Fibroblast of skin of back (primary cell): ENCODE results near the gene TFRC.
A peak's percentile ranks its signal among the peaks of the same experiment; 100 is the strongest.
"Not testable (repeated sequence)": the region's sequence is repeated elsewhere in the genome, so short reads cannot be mapped to it uniquely, and the experiment has no call there.

Experiments used
- DNase-seq: peaks from one replicate; pipeline ENCODE4 v3.0.0-alpha.2; 2013

TFRC gene

DNA sequence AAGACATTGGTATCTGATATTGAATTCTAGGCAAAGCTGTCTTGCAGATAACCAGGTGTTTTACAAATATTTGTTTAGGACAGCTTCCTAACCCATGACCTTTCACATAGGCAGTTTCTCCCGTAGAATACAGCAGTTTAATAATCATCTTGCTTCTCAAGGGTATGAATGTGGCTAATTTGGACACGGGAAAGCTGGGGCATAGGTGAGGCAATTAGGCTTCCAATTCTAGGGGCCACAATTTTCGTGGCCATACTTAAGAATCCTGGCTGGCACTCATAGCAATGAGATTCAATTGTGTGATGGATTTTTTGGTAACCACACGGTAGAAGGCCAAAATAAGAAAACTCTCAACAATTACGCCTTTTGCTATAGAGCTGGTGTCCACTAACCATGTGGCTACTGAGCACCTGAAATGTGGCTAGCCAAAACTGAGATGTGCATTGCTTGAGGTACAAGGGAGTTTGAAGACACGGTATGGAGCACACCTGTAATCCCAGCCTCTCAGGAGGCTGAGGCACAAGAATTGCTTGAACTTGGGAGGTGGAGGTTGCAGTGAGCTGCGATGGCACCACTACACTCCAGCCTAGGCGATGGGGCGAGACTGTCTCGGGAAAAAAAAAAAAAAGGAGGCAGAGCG is 34.4 kb downstream of the TFRC start:
- DNase-seq, result no peak

DNA sequence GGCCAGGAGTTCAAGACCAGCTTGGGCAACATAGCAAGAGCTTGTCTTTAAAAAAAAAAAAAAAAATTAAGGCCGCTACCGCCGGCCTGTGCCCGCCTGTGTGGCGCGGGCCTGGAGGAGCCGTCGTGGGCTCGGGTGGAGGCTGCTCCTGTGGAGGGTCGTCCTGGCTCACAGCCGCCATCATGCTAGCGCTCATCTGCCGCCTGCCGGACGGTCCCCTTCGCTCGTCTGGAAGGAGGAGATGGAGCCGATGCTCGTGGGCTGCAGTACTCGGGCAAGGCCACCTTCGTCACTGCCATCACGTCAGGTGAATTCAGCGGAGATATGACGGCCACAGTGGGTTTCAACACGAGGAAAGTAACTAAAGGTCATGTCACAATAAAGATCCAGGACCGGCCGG is 37.4 kb downstream of the TFRC start:
- no peak for DNase-seq

DNA sequence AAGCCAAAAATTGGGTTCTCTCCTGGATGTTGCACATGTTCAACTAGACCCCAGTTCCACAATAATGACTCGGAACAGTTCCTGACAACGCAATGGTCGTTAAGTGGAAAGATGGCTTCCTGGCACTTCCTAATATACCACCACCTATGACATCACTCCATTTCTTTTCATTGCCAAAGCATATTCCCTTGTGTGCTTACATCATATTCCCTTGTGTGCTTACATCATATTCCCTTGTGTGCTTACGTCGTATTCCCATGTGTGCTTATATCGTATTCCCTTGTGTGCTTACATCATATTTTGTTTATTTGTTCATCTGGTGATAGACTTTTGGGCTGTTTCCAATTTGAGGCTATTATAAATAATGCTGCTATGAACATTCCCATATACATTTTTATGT is 39.2 kb downstream of the TFRC start:
- DNase-seq, result no peak

DNA sequence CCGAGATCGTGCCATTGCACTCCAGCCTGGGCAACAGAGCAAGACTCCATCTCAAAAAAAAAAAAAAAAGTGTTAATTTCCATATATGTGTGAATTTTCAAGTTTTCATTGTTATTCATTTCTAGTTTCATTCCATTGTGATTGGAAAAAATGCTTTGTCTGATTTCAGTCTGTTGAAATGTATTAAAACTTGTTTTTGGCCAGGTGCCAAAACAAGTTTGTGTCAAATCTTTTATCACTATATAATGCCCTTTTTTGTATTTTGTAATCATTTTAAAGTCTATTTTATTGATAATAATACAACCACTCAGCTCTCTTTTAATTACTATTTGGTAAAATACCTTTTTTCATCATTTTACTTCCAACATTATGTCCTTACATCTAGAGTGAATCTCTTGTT is 42.5 kb downstream of the TFRC start:
- DNase-seq, result no peak

DNA sequence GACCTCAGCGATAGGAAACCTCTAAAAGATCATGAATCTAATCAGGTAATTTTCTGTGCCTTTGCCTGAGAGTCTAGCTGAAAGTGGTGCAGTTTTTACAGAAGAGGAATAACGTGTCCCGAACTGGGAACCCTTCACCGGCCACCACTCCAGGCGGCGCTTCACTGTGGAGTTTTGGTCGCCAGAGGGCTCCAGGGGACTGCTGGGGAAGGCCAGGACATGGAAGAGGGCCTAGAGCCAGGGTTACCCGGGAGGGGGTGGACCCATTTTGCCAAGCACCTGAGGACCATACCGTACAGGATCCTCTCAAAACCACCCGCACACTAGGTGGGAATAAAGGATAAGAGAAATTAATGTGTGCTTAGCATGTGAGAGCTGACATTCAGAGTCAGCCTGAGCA is 55.8 kb downstream of the TFRC start:
- DNase-seq, result peak; percentile 10

DNA sequence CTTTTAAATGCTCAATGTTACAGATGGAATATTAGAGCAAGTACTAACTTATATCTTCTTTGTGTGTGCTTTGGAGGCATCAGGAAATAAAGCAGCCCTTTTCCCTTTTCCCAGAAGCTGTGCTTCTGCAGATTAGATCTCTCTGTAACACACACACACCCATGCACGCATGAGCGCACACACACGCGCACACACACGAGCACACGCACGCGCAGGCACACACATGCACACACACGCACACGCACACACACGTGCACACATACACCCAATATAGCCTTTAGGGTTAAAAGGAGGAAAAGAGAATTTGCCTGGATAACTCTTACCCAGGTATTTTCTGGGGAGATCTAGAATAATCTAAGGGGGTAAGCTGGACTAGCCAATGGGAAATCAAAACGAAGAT is 56.9 kb downstream of the TFRC start:
- no peak for DNase-seq

DNA sequence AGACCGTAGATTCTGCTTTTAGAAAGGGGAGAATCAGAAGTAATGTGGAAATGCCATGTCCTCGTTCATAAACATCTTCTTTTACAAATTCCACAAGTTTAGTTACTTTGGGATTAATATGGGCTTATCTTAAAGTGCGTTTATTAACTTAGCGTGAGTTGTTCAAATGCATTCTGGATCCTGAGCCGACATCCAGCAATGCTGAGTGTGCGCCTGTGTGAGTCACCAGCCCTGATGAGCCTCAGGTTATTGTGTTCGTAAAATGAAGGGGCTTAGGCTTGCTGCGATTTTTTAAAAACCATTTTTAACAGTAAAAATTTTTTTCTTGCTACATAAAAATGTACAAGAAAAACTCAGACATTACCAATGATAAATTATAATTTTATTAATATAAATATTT is 57.9 kb downstream of the TFRC start:
- DNase-seq, result no peak

DNA sequence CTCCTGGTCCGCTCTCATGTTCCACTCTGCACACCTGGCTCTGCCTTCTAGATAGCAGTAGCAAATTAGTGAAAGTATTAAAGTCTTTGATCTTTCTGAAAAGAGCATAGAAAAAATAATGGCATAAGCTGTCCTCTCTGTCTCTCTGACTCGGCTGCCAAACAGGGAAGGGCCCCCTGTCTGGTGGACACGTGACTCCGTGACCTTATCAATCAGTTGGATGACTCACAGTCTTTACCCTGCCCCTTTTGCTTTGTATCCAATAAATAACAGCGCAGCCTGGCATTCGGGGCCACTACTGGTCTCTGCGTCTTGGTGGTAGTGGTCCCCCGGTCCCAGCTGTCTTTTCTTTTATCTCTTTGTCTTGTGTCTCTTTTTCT is 59.4 kb downstream of the TFRC start:
- not testable (repeated sequence) for DNase-seq

DNA sequence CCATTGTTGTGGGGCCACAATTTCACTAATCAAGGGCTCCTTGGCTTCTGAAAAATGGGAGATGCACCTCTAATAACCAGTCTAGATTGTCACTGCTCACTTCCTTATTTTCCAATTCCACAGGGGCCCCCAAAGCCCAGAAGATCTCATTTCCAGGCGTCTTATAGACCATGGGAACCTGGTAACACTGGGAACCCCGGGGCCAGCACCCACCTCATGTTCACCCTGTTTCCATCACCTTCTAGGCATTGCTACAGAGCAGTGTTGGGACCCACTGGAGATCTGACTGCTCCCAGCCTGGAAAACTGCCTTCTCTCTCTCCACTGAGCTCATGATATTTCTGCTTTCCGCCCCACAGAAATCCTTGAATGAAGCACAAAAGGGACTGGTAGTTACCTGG is 61.5 kb downstream of the TFRC start:
- DNase-seq, result no peak

DNA sequence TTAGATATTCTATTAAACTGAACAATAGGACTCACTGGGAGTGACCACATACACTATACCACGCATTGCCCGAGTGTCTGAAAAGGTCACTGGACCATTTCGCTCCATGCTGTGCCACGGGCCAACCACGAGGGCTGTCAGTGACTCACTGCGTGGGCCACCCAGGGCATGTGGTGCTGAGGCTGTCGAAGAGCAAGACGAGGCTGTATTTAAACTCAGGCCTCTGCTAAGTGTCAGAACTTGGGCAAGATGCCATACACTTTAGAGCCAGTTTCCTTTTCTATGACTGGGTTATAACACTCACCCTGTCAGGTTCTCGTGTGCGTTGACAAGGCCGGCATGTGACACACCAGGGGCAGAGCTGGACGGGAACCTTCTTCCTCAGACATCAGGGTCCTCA is 62.3 kb downstream of the TFRC start:
- peak; percentile 9 for DNase-seq

DNA sequence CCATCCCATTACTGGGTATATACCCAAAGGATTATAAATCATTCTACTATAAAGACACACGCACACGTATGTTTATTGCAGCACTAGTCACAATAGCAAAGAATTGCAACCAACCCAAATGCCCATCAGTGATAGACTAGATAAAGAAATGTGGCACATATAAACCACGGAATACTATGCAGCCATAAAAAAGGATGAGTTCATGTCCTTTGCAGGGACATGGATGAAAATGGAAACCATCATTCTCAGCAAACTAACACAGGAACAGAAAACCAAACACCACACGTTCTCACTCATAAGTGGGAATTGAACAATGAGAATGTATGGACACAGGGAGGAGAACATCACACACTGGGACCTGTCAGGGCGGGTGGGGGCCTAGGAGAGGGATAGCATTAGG is 63.7 kb downstream of the TFRC start:
- not testable (repeated sequence) for DNase-seq

DNA sequence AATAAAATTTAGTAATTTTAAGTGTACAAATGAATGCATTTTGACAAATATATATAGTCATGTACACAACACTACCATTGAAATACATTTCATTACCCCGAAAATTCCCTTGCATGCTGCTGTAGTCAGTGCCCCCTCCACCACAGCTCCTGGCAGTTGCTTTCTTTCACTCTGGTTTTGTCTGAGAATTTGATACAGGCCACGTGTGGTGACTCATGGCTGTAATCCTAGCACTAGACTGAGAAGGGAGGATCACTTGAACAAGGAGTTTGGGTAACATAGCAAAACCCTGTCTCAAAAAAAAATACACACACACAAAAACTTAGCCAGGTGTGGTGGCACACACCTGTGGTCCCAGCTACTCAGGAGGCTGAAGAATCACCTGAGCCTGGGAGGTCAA is 65.4 kb downstream of the TFRC start:
- DNase-seq, result peak; percentile 52

DNA sequence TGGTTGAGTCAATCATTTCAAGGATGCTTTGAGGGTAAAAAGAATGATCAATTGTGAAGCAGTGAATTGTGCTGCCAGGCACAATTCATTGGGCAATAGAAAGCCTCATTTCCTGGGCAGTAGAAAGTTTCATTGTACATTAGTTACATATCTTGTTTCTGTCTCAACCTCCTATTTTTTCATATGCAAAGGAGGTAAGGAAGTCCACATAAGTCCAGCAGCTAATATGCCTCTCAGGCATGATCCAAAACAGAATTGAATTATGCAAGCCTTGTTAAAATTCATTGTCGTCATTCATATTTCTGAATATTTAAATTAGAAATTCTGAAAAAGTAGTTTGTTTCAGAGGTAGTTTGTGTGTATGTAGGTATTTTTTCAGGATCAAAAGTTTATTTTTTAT is 65.8 kb downstream of the TFRC start:
- no peak for DNase-seq

DNA sequence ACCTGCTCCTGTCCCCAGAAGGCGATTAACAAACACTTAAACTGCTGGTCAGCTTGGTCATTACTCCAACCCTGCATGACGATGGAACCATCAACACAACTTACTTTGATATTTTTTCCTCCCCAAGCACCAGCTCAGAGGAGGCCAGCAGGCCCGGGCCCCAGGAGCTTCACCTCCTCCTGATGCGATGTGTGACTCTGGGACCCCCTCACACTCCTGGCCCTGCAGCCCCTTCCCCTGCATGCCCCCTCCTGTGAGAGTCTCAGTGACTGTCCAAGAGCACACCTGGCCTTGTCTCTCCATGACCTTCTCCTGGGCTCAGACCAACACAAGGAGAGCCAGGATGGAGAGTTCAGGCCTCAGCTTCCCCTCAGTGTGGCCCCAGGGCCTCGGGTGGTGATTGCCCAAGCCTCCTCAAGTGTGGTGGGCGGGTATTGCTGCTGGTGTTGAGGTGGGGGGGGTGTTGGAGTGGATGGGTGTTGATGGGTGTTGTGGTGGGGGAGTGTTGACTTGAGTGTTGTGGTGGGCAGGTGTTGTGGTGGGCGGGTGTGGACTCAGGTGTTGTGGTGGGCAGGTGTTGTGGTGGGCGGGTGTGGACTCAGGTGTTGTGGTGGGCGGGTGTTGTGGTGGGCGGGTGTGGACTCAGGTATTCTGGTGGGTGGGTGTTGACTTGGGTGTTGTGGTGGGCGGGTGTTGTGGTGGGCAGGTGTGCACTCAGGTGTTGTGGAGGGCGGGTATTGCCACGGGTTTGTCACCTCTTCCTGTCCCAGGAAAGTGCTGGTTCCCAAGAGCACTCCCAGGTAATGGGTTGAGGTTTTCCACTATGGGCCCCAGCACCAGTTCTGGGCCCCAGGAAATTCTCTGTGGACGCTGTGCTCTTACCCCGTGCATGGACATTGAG is 68.1 kb downstream of the TFRC start:
- DNase-seq, result no peak

DNA sequence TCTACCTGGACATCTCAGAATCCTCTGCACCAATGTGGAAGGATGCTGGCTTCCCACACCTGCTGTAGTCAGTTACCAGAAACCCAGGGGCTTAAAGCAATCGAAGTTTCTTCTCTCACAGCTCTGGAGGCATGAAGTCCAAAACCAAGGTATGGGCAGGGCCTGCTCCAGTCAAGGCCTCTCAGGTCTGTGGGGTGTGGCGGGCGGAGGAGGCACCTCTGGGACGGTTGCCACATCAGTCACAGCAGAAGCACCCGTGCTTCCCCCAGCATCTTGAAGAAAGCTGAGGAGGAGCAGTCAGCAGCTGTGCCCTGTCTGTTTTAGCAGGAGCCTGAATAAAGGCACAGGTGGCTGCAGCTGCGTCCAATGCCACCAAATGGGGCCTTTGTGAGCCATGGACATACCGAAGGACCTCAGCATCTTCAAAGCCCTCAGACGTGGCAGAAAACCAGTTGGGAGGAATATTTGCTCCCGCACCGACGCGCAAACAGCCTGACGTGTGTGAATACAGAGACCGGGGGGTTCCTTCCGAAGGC is 68.9 kb downstream of the TFRC start:
- DNase-seq, result no peak

DNA sequence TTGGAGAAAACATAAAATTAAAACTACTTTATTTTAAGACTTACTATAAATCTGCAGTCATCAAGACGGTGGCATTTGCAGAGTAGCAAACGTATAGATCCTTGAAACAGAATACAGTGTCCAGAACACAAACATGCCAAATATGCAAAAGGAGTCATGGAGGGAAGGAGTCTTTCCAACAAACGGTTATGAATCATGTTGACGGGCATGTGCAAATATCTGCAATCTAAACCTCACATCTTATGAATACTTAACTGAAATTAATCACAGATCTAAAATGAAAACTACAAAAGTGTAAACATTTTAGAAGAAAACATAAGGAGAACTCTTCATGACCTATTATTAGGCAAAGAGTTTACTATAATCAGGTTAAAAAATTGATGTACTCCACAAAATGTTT is 69.4 kb downstream of the TFRC start:
- DNase-seq, result peak; percentile 19

DNA sequence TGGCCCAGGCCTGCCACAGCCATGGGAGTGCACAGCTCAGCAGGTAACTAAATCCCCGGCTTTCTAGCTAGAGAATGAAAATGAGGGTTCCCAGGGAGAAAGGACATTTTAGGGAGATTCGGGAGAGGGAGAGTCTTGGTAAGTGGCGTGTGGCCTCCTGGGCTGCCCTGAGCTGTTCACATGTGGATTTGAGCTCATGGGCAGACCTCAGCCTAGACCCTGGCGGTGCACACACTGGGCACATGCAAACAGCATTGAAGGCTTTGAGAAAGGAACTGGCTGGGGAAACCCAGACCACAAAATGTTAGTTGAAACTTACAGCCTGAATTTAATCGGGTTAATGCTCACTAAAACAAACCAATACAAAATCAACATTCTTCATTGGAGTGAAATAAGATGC is 72.4 kb downstream of the TFRC start:
- no peak for DNase-seq

DNA sequence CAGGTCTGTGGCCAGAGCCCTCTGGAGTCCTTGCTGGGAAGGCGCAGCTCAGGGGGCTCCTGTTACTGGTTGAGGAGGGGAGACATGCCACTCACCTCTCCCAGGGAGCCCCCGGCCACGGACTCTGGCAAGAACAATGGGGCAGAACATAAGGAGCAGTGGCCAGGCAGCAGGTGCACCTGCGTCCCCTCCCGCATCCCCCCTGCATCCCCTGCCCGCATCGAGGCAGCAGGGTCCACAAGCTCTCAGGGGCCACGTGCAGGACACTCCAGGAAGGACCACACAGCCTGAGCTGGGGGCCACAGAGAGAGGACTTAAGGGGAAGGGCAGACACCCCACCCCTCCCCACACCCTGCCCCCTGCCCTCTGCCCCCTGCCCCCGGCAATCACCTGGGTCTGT is 73.0 kb downstream of the TFRC start:
- no peak for DNase-seq

DNA sequence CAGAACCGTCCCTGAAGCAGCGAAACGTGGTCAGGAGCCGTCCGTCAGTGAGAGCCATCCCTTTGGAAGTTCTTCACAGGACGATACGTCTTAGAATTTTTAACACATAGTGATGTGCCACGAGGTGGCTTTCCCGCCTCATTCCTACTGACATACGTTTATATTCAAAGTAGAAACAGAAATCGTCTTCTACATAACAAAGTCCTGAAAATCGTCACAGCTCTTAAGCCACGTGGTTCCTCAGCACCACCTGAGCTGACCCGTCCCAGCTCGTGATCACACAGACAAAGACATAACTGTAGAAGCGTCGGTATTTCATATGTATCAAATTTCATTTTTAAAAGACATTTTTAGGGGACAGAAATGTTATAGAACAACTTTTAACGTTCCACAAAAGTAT is 73.5 kb downstream of the TFRC start:
- no peak for DNase-seq

DNA sequence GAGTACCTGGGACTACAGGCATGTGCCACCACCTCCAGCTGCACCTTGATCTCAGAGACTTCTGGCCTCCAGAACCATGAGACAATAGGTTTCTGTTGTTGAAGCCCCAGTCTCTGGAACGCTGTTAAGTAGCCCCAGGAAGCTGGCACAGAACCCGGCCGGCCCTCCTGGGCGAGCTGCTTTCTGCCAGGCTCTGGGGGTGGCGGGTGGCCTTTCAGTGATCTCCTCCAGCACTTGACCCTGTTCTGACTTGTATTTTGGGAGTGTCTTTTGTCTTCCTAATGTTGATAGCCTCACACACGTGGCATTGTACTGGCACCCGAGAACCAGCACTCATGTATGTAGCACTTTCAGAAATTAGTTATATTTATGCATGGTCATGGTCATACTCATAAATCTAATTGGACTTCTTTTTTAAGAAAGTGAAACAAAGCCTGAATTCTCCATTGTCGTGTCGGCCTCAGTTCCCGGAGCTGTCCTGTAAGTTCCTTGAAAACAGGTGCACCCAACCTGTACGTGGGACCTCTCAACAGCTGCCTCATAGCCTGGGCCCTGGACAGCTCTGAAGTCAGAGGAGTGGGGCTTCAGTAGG is 74.0 kb downstream of the TFRC start:
- no peak for DNase-seq

DNA sequence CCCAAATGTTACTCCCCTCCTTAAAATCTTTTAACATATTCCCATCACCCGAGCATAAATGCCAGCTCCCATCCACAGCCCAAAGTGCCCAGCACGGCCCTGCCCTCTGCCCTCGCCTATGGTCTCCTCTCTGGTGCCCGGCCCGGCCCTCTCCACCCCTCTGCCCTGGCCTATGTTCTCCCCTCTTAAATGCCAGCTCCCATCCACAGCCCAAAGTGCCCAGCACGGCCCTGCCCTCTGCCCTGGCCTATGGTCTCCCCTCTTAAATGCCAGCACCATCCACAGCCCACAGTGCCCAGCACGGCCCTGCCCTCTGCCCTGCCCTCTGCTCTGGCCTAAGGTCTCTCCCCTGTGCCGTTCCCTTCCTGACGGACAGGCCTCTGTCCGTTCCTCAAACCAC is 76.6 kb downstream of the TFRC start:
- DNase-seq, result not testable (repeated sequence)

DNA sequence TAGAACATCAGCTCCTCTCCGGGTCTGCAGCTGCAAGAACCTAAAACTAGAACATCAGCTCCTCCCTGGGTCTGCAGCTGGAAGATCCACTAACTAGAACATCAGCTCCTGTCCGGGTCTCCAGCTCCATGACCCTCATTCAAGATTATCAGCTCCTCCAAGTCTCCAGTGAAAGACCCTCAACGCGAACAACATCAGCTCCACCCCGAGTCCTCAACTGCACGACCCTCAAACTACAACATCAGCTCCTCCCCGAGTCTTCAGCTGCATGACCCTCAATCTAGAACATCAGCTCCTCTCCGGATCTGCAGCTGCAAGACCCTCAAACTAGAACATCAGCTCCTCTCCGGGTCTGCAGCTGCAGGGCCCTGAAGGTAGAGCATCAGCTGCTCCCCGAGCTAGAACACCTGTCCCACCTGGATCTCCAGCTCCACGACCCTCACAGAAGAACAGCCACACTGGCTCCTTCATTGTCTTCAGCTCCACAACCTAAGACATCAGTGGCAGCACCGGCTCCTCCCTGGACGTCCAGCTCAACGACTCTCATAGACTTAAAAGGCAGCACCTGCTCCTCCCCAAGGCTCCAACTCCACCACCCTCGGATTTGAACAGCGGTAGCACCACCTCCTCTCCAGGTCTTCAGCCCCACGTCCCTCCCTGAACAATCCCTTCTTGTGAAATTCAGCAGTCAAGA is 77.4 kb downstream of the TFRC start:
- not testable (repeated sequence) for DNase-seq

DNA sequence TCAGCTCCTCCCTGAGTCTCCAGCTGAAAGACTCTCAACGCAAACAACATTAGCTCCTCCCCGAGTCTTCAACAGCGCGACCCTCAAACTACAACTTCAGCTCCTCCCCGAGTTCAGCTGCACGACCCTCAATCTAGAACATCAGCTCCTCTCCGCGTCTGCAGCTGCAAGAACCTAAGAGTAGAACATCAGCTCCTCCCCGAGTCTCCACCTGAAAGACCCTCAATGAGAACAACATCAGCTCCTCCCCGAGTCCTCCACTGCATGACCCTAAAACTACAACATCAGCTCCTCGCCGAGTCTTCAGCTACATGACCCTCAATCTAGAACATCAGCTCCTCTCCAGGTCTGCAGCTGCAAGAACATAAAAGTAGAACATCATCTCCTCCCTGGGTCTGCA is 78.3 kb downstream of the TFRC start:
- no peak for DNase-seq
